Duodenal mucosa (tissue), 2 donors: ENCODE data around the gene SPO11.

Source experiments
- H3K27ac ChIP-seq: one replicate; pipeline ENCODE4 v1.7.0; 2013; ENCODE audit warnings: low read depth, low read length
- H3K27me3 ChIP-seq, 2 donors: one replicate each; pipeline ENCODE4 v1.7.0; 2013; ENCODE audit warnings: low read length in 2 of 2, control low read depth in 1 of 2; ENCODE audit not compliant: insufficient read depth in 2 of 2, control insufficient read depth in 1 of 2
- H3K36me3 ChIP-seq, 2 donors: one replicate each; pipeline ENCODE4 v1.7.0; 2013; ENCODE audit warnings: low read length in 2 of 2, control low read depth in 1 of 2; ENCODE audit not compliant: insufficient read depth in 2 of 2, control insufficient read depth in 1 of 2
- H3K4me1 ChIP-seq, 2 donors: one replicate each; pipeline ENCODE4 v1.7.0; 2013; ENCODE audit warnings: low read length in 2 of 2, control low read depth in 1 of 2; ENCODE audit not compliant: insufficient read depth in 2 of 2, control insufficient read depth in 1 of 2
- H3K4me3 ChIP-seq, 2 donors: one replicate each; pipeline ENCODE4 v1.7.0; 2013; ENCODE audit warnings: low read length in 2 of 2, low read depth in 1 of 2
- H3K9ac ChIP-seq, 2 donors: one replicate each; pipeline ENCODE4 v1.7.0; 2013; ENCODE audit warnings: low read length in 2 of 2, low read depth in 1 of 2
- H3K9me3 ChIP-seq, 2 donors: one replicate each; pipeline ENCODE4 v1.7.0; 2013; ENCODE audit warnings: low read length in 2 of 2, control low read depth in 1 of 2; ENCODE audit not compliant: control insufficient read depth in 1 of 2

Gene SPO11

DNA sequence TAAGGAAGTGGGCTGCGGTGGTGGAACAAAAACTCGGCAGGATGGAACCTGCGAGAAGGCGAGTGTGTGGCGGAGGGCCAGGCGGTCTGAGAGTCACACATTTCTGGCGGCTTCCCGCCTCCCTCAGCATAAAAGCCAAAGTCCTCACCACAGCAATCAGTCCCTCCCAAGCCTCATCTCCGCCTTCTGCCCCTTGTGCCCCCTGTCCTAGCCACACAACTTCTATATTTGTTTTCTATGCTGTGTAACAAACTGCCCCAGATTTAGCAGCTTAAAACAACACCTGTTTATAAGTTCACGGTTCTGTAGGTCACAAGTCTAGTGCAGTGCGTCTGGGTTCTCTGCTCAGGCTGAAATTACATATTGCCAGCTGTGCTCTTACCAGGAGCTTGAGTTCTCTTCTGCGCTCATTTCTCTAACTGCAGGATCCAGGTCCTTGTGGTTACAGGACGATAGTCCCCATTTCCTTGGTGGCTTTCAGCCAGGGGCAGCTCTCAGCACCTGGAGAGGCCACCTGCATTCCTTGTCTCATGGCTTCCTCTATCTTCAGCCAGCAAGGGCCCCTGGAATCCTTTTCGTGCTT is 11.7 kb upstream of the SPO11 start:
- H3K4me3 ChIP-seq: no peak overlapping the region
- H3K36me3 ChIP-seq: no peaks in the 10 kb centered on the region
- H3K9ac ChIP-seq: no peak overlapping the region
- no peak overlapping the region for H3K27ac ChIP-seq
- H3K4me1 ChIP-seq: no peaks in the 10 kb centered on the region
- H3K27me3 ChIP-seq: peaks cover 5 to 8% of the 10 kb centered on the region in 2 donors
- no peaks in the 10 kb centered on the region for H3K9me3 ChIP-seq

DNA sequence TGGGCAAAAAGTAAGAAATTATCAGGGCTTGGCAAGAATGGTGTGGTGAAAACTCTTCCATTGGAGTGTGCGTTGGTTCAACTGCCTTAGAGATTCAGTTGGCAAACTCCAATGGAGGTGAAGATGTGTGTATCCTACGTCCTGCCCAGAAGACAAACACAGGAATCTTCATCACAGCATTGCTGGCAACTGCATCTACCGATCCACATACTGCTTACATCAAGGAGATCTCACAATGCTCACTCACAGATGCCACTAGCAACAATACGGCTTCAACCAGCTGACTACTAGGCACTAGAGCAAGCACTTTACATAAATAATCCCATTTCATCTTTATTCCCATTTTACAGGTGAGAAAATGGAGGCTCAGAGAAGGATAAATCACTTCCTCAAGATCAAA is 10.0 kb upstream of the SPO11 start:
- Histone ChIP-seq H3K9me3 (no peaks in the 10 kb centered on the region), H3K27me3 (peaks cover 5 to 8% of the 10 kb centered on the region in 2 donors), H3K9ac (no peak overlapping the region), H3K4me3 (no peak overlapping the region), H3K36me3 (no peaks in the 10 kb centered on the region), H3K27ac (no peak overlapping the region), H3K4me1 (no peaks in the 10 kb centered on the region)

DNA sequence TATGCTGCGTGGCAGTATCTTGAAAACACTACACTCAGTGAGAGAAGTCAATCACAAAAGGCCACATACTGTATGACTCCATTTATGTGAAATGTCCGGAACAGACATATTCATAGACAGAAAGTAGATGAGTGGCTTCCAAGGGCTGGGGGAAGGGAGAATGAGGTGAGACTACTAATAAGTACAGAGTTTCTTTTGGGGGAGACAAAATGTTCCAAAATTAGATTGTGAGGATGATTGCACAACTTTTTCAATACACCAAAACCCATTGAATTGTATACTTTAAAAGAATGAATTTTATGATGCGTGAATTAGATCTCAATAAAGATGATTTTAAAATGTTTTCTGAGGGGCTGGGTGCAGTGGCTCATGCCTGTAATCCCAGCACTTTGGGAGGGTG is 9.2 kb upstream of the SPO11 start:
- H3K9me3 ChIP-seq: no peaks in the 10 kb centered on the region
- no peaks in the 10 kb centered on the region for H3K36me3 ChIP-seq
- H3K4me1 ChIP-seq: no peaks in the 10 kb centered on the region
- no peak overlapping the region for H3K4me3 ChIP-seq
- no peak overlapping the region for H3K9ac ChIP-seq
- peaks cover 5 to 6% of the 10 kb centered on the region in 2 donors for H3K27me3 ChIP-seq
- H3K27ac ChIP-seq: no peak overlapping the region

DNA sequence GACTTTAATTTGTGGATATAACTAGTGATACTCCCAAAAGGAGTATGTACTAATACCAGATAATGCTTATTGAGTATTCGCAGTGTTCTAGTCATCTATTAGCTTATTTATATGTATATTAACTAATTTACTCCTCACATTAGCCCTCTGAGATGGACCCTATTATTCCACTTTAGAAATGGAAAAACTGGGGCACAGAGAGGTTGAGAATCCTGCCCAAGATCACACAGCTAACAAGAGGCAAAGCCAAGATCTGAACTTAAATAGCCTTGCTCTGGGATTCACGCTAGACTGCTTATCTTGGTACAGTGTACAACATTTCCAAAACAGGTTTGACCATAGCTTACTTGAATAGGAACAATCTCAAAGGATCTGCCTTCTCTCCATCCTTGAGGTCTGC is 8.5 kb upstream of the SPO11 start:
- Histone ChIP-seq H3K27me3 (peaks cover 4 to 5% of the 10 kb centered on the region in 2 donors), H3K9ac (no peak overlapping the region), H3K36me3 (no peaks in the 10 kb centered on the region), H3K27ac (no peak overlapping the region), H3K4me1 (no peaks in the 10 kb centered on the region), H3K9me3 (no peaks in the 10 kb centered on the region), H3K4me3 (no peak overlapping the region)

DNA sequence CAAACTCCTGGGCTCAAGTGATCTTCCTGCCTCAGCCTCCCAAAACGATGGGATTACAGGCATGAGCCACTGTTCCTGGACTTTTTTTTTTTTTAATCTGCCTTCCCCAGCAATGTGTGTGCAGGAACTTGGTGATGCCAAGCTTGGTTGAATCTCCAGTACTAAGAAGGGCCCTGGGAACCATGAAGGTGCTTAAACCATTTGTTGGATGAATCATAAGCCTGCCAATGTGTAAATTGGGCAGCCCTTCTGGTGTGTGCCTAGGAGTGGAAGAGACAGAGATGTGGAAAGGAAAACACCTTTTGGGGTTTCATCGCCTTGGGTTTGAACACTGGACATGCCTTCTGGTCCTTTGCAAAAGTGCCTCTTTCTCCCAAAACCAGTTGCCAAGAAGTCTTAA is 7.1 kb upstream of the SPO11 start:
- H3K9me3 ChIP-seq: no peaks in the 10 kb centered on the region
- H3K27me3 ChIP-seq: peaks cover 4 to 5% of the 10 kb centered on the region in 2 donors
- H3K27ac ChIP-seq: no peak overlapping the region
- no peak overlapping the region for H3K4me3 ChIP-seq
- H3K4me1 ChIP-seq: peaks cover 0 to 3% of the 10 kb centered on the region in 2 donors
- no peaks in the 10 kb centered on the region for H3K36me3 ChIP-seq
- no peak overlapping the region for H3K9ac ChIP-seq

DNA sequence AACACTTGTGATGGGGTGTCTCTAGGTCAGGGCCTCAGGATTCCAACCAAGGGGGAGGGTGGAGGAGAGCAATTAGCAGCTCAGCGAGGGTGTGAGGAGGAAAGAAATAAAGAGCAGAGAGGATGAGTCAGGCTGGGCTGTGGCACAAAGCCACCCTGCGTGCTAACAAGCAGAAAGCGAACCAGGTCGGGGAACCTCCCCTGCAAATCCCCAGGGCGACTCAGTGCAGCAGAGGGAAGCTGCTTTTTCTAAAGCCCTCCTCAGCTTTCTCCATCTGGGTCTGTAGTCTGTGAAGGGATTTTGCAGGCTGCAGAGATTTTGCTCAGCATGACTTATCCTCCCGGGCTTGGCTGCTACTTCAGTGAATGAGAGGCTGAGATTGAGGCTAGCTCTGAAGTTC is 6.6 kb upstream of the SPO11 start:
- H3K9me3 ChIP-seq: no peaks in the 10 kb centered on the region
- H3K4me1 ChIP-seq: peaks cover 0 to 3% of the 10 kb centered on the region in 2 donors
- H3K9ac ChIP-seq: no peak overlapping the region
- no peak overlapping the region for H3K27ac ChIP-seq
- H3K27me3 ChIP-seq: peaks cover 4 to 5% of the 10 kb centered on the region in 2 donors
- H3K36me3 ChIP-seq: no peaks in the 10 kb centered on the region
- no peak overlapping the region for H3K4me3 ChIP-seq

DNA sequence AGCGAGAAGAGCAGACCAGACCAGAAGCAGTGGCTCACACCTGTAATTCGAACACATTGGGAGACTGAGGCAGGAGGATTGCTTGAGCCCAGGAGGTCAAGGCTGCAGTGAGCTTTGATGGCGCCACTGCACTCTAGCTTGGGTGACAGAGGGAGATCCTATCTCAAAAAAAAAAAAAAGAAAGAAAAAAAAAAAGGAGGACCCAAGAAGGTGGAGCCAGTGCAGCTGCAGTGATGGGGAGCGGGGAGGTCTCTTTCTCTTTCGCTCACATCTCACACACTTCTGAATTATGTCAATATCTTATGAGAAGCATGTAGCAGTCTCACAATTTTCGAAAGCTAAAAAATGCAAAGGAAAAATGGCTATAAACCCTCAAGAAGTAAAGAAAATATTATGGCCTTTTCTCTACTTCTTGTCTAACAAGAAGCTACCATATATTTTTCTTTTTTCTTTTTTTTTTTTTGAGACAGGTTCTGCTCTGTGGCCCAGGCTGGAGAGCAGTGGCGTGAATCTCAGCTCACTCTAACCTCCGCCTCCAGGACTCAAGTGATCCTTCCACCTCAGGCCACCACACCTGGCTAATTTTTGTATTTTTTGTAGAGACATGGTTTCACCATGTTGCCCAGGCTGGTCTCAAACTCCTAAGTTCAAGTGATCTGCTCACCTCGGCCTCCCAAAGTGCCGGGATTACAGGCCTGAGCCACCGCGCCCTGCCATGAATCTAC is 3.8 kb upstream of the SPO11 start:
- peaks cover 4 to 5% of the 10 kb centered on the region in 2 donors for H3K27me3 ChIP-seq
- H3K27ac ChIP-seq: no peak overlapping the region
- H3K4me1 ChIP-seq: peaks cover 0 to 3% of the 10 kb centered on the region in 2 donors

DNA sequence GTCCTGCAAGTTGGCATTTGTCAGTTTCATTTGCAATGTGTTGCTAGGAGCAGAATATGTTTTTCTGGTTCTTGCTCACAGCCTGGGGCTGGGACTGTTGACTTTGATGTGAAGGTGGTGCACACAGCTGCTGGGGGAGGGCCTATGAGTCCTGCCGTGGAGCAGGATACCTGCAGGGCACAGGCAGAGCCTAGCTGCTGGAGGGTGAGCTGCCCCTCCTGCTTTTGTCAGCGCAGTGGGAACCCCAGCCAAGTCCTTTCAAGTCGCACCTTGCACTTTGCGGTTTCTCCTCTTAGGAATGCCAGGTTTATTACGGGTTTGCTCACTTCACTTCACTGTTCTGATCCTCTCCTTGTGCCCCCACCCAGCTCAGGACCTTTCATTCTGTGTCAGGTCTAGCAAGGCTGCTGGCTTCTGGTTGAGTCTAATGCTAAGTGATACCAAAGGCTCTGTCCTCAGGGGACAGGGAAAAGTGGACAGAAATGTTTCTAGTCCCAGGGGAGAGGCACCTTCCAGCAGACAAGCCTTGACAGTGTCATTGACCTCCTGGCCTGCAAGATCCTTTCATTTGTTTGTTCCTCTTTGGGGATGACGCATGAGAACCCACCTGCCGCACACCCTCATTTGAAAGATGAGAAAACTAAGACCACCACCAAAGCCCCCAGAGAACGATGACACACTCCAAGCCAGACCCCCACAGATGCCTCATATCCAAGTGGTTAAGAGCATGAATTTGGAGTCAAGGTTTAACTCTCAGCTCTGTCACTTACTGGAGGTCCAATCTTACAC is 2.7 kb upstream of the SPO11 start:
- no peaks in the 10 kb centered on the region for H3K36me3 ChIP-seq
- no peak overlapping the region for H3K4me3 ChIP-seq
- peaks cover 0 to 7% of the 10 kb centered on the region in 2 donors for H3K27me3 ChIP-seq
- peaks cover 0 to 3% of the 10 kb centered on the region in 2 donors for H3K4me1 ChIP-seq
- no peak overlapping the region for H3K9ac ChIP-seq
- no peaks in the 10 kb centered on the region for H3K9me3 ChIP-seq
- no peak overlapping the region for H3K27ac ChIP-seq

More for the DNA sequence above, 3.8 kb upstream of the SPO11 start:
- Histone ChIP-seq H3K9ac (no peak overlapping the region), H3K36me3 (no peaks in the 10 kb centered on the region), H3K4me3 (no peak overlapping the region), H3K9me3 (no peaks in the 10 kb centered on the region)

DNA sequence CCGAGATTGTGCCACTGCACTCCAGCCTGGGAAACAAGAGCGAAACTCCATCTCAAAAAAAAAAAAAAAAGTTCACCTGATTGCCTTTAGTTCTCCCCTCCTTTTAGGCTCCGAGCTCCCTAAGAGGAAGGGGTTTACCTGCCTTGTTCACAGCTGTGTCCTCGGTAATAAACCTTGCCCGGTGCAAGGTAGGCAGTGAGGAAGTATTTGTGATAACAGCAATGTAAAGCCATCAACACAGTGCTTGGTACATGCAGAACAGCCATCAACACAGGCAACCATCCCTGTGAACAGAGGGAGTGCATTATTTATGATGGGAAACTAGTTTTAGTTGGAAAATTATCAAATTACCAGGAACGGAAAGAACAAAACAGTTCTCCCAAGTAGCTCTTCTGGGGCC is 1.8 kb upstream of the SPO11 start:
- no peak overlapping the region for H3K27ac ChIP-seq
- H3K9ac ChIP-seq: no peak overlapping the region
- H3K36me3 ChIP-seq: no peaks in the 10 kb centered on the region
- no peak overlapping the region for H3K4me3 ChIP-seq
- H3K4me1 ChIP-seq: peaks cover 0 to 3% of the 10 kb centered on the region in 2 donors
- H3K9me3 ChIP-seq: no peaks in the 10 kb centered on the region
- peaks cover 0 to 9% of the 10 kb centered on the region in 2 donors for H3K27me3 ChIP-seq

DNA sequence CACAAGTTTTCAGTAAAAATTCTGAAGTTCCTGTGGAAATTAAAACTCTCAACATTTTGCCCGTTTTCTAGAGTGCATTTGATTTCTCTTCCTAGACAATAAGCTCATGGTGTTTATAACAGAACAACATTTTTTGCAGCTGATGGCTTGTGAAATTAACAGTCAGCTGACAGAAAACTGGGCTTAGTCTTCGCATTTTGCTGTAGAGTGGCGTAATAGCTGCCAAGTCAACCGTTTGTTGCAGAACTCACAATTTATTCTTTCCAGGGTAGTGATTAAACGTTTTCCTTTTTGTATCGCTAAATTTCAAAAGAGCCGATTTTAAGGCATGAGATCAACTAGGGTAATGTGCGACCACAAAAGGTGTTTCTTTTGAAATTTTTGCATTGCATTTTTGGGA is 1.4 kb downstream of the SPO11 start:
- Histone ChIP-seq H3K4me1 (peaks cover 0 to 3% of the 10 kb centered on the region in 2 donors), H3K36me3 (no peaks in the 10 kb centered on the region), H3K9me3 (no peaks in the 10 kb centered on the region), H3K9ac (no peak overlapping the region), H3K27me3 (peaks cover 0 to 9% of the 10 kb centered on the region in 2 donors), H3K27ac (no peak overlapping the region), H3K4me3 (no peak overlapping the region)
